K562 (cell line): ENCODE results near the gene SLX9. TPM values are rescaled to one million over a fixed set of nuclear protein-coding genes. Genes with fewer than 3 reads are reported as not detected.

Experiments
- CHD7 ChIP-seq: fragments of 200-600 bp; sonication (generic); IDR thresholded peaks from one replicate; pipeline ENCODE4 v1.6.1; 2012; ENCODE audit warnings: mild to moderate bottlenecking, low read depth, low read length, inconsistent platforms
- GMEB1 ChIP-seq: fragments of 250-450 bp; sonication (Bioruptor Pico); IDR thresholded peaks from 2 replicates; pipeline ENCODE4 v1.4.0; 2020; ENCODE audit warnings: mild to moderate bottlenecking
- ID3 ChIP-seq, 2 experiments: fragments of 250-450 bp in 1 of 2; fragments of 450-650 bp in 1 of 2; sonication (Bioruptor Pico) in 1 of 2; IDR thresholded peaks; 2 replicates each; pipeline versions ENCODE4 v1.6.1 to v1.8.0; 2016 to 2021; ENCODE audit warnings: mild to moderate bottlenecking in 2 of 2, moderate library complexity in 2 of 2, missing compliant biosample characterization in 1 of 2, missing genetic modification characterization in 1 of 2
- IFI16 ChIP-seq: fragments of 250-450 bp; sonication (Bioruptor Pico); IDR thresholded peaks from 2 replicates; pipeline ENCODE4 v2.1.2; 2022; ENCODE audit warnings: mild to moderate bottlenecking, inconsistent platforms
- ILK ChIP-seq: fragments of 450-650 bp; IDR thresholded peaks from 2 replicates; pipeline ENCODE4 v1.6.1; 2016; ENCODE audit warnings: missing genetic modification characterization, low read depth, mild to moderate bottlenecking, missing compliant biosample characterization, moderate library complexity, borderline replicate concordance
- MAX ChIP-seq: sonication (generic); formaldehyde crosslinking; IDR thresholded peaks from 2 replicates; pipeline ENCODE4 v1.9.0; 2022; ENCODE audit warnings: mild to moderate bottlenecking, missing genetic modification reagents
- USF2 ChIP-seq: sonication (generic); formaldehyde crosslinking; IDR thresholded peaks from 2 replicates; pipeline ENCODE4 v1.5.0; 2020; ENCODE audit warnings: missing genetic modification reagents
- XRCC5 ChIP-seq: fragments of 200-400 bp; formaldehyde crosslinking; IDR thresholded peaks from 2 replicates; pipeline ENCODE4 v1.6.1; 2017; ENCODE audit warnings: low read depth, mild to moderate bottlenecking, low read length
- ZNF143 ChIP-seq: sonication (generic); formaldehyde crosslinking; IDR thresholded peaks from 2 replicates; pipeline ENCODE4 v1.9.0; 2022; ENCODE audit warnings: mild to moderate bottlenecking, missing genetic modification reagents
- ZNF274 ChIP-seq: IDR thresholded peaks from 2 replicates; pipeline ENCODE4 v1.6.1; 2011; ENCODE audit warnings: low read depth, mild to moderate bottlenecking, low read length, moderate library complexity, borderline replicate concordance
- ZNF778 ChIP-seq: fragments of 450-650 bp; formaldehyde crosslinking; IDR thresholded peaks from 2 replicates; pipeline ENCODE4 v1.4.0; 2020; ENCODE audit warnings: mild to moderate bottlenecking, moderate library complexity
- polyA plus RNA-seq, 8 experiments: library from polyadenylated mRNA; depleted of rRNA in 4 of 8; stranded (reverse) in 5 of 8; unstranded in 3 of 8; fragments of >200 nt; fragmentation: Nextera tagmentation in 2 of 8; fragmentation: Illumina TruSeq in 1 of 8; extraction: Ambion mirVana in 2 of 8; extraction: Trizol in 1 of 8; gene quantifications; 2 replicates each; pipeline versions ENCODE4 v1.2.1 to v1.2.3, GENCODE V29; 2011 to 2014; ENCODE audit warnings: inconsistent platforms in 1 of 8, missing spikeins in 1 of 8
- total RNA-seq, 7 experiments: library from RNA; depleted of rRNA in 6 of 7; stranded (reverse); fragments of >200 nt in 6 of 7; fragmentation: Illumina TruSeq in 2 of 7; extraction: Trizol in 2 of 7; gene quantifications; 2 replicates each; pipeline versions ENCODE4 v1.2.1 to v1.2.3, GENCODE V29; 2011 to 2021; ENCODE audit warnings: low replicate concordance in 1 of 7

Gene SLX9
- total and polyA plus RNA-seq, 9 of the 15 experiments (the other 6 are each of a cell fraction or from before 2014, with no cell fraction given) = 1.2 to 75.5 (median 16.5) TPM

- TF ChIP-seq CHD7 (no peak), ILK (no peak), GMEB1 (CRISPR knock-in tag) (no peak), ZNF778 (CRISPR knock-in tag) (no peak), XRCC5 (peak; percentile 86; the same call in 1 of the 2 replicates), ZNF274 (no peak), ZNF143 (CRISPR knock-in tag) (no peak), MAX (CRISPR knock-in tag) (no peak), ID3 (CRISPR knock-in tag; IDR thresholded peaks at IDR 0.05) (no peak), ID3 (tag; IDR thresholded peaks at IDR 0.05) (0 out of 2 replicates have a peak, but pooled peaks have one; percentile 8), IFI16 (CRISPR knock-in tag) (no peak), USF2 (CRISPR knock-in tag) (no peak)
Measured at GRCh38 chr21:44911384-44912157, 28.3 kb upstream of the SLX9 start (continued).
